ENCODE measurements around the gene CRAMP1.

Gene CRAMP1

DNA sequence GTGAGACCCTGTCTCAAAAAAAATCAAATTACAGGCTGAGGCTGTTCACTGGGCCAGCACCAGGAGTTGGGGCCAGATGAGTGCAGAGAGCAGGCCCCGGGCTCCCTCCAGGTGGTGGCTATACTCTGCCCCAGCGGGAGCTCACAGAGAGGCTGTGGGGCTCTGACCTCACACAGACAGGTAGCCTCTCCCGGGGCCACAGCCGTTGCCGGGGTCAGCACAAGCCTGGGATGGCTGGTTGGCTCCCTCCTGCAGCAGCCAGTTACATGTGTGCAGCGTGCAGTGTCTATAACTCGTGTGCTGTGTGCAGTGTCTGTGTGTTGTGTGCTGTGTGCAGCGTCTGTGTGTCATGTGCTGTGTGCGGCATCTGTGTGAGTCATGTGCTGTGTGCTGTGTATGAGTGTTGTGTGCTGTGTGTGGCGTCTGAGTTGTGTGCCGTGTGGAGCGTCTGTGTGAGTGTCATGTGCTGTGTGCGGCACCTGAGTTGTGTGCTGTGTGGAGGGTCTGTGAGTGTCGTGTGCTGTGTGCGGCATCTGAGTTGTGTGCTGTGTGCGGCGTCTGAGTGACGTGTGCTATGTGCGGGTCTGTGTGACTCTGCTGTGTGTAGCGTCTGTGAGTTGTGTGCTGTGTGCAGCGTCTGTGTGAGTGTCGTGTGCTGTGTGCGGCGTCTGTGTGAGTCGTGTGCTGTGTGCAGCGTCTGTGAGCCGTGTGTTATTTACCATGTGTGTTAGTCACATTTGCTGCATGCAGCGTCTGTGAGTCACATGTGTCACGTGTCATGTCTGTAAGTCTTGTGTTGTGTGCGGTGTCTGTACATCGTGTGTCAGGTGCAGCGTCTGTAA is 114.7 kb downstream of the CRAMP1 start:
- TF ChIP-seq, protein P1, sequence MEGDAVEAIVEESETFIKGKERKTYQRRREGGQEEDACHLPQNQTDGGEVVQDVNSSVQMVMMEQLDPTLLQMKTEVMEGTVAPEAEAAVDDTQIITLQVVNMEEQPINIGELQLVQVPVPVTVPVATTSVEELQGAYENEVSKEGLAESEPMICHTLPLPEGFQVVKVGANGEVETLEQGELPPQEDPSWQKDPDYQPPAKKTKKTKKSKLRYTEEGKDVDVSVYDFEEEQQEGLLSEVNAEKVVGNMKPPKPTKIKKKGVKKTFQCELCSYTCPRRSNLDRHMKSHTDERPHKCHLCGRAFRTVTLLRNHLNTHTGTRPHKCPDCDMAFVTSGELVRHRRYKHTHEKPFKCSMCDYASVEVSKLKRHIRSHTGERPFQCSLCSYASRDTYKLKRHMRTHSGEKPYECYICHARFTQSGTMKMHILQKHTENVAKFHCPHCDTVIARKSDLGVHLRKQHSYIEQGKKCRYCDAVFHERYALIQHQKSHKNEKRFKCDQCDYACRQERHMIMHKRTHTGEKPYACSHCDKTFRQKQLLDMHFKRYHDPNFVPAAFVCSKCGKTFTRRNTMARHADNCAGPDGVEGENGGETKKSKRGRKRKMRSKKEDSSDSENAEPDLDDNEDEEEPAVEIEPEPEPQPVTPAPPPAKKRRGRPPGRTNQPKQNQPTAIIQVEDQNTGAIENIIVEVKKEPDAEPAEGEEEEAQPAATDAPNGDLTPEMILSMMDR (conservative IDR thresholded peaks at IDR 0.05; ENCODE audit: low read depth, low read length), result no peak
- DNase-seq (ENCODE audit: low read depth), result no peak
- H3K4me3 ChIP-seq (ENCODE audit: low read depth, low read length), result no peak overlapping the region
